T-cell (primary cell): Measurements from ENCODE around the gene TSC22D3. TPM values are rescaled to one million over a fixed set of nuclear protein-coding genes. Genes with fewer than 3 reads are reported as not detected.

ENCODE experiments used
- ATAC-seq, 4 experiments: fragments of 200-7000 bp in 3 of 4; fragments of 150-1000 bp in 1 of 4; cut with Tn5 transposase; replicated peaks in 1 of 4; 1 replicate in 3 of 4; 2 replicates in 1 of 4; pipeline ENCODE4 v1.10.0; 2021; ENCODE audit warnings: moderate library complexity in 3 of 4, mild to moderate bottlenecking in 2 of 4, moderate number of reproducible peaks in 1 of 4
- CTCF ChIA-PET, 2 donors: fragments of 300-600 bp; sonication (Branson Sonifier 250); formaldehyde crosslinking; loops; one replicate each; lab custom pipeline; 2022; ENCODE audit warnings: antibody characterized with exemption in 2 of 2; lab: Charles Lee
- POLR2A ChIA-PET, 2 donors: fragments of 300-600 bp; sonication (Branson Sonifier 250); formaldehyde crosslinking; loops; one replicate each; lab custom pipeline; 2022; ENCODE audit warnings: antibody characterized with exemption in 2 of 2; lab: Charles Lee
- DNase-seq, 35 experiments: peaks; one replicate each; pipeline versions ENCODE4 v3.0.0 to v3.0.0-alpha.2; 2013 to 2023
- H3K27ac ChIP-seq: one replicate; pipeline ENCODE4 v1.5.1; 2013; ENCODE audit warnings: low read length
- H3K27me3 ChIP-seq, 2 experiments: replicated peaks in 1 of 2; 1 replicate in 1 of 2; 2 replicates in 1 of 2; pipeline versions ENCODE4 v1.6.1 to v1.7.0; 2013; ENCODE audit warnings: low read length in 1 of 2, mixed read lengths in 1 of 2; ENCODE audit not compliant: control insufficient read depth in 2 of 2, insufficient read depth in 2 of 2; ENCODE audit errors: extremely low read depth in 1 of 2
- H3K36me3 ChIP-seq, 2 donors: 1 replicate in 1 of 2; 2 replicates in 1 of 2; pipeline versions ENCODE4 v1.6.1 to v1.7.0; 2013; ENCODE audit warnings: low read length in 1 of 2; ENCODE audit not compliant: control insufficient read depth in 2 of 2, insufficient read depth in 1 of 2; ENCODE audit errors: extremely low read depth in 1 of 2
- H3K4me1 ChIP-seq, 2 experiments: 1 replicate in 1 of 2; 2 replicates in 1 of 2; pipeline versions ENCODE4 v1.6.1 to v1.7.0; 2013; ENCODE audit warnings: low read length in 2 of 2, mixed read lengths in 1 of 2; ENCODE audit not compliant: insufficient read depth in 2 of 2, control insufficient read depth in 1 of 2; ENCODE audit errors: extremely low read depth in 1 of 2
- H3K4me3 ChIP-seq, 2 donors: 1 replicate in 1 of 2; 2 replicates in 1 of 2; pipeline versions ENCODE4 v1.5.1 to v1.7.0; 2013; ENCODE audit warnings: mild to moderate bottlenecking in 2 of 2, low read length in 1 of 2, moderate library complexity in 1 of 2; ENCODE audit not compliant: control insufficient read depth in 1 of 2; ENCODE audit errors: extremely low read depth in 1 of 2
- H3K9me3 ChIP-seq: 2 replicates; pipeline ENCODE4 v1.7.0; 2013
- H3K27ac Mint-ChIP-seq, 2 donors: one replicate each; pipeline ENCODE4 v1.8.0; 2020 to 2021; ENCODE audit warnings: mild to moderate bottlenecking in 2 of 2, mixed read lengths in 2 of 2
- H3K27me3 Mint-ChIP-seq, 2 donors: one replicate each; pipeline ENCODE4 v1.8.0; 2021 to 2022; ENCODE audit warnings: mixed read lengths in 2 of 2
- H3K36me3 Mint-ChIP-seq: one replicate; pipeline ENCODE4 v1.8.0; 2021; ENCODE audit warnings: mixed read lengths
- H3K4me1 Mint-ChIP-seq, 3 donors: one replicate each; pipeline ENCODE4 v1.8.0; 2020 to 2022; ENCODE audit warnings: mixed read lengths in 3 of 3, mild to moderate bottlenecking in 1 of 3
- H3K4me3 Mint-ChIP-seq, 3 donors: one replicate each; pipeline ENCODE4 v1.8.0; 2020 to 2022; ENCODE audit warnings: mild to moderate bottlenecking in 3 of 3, mixed read lengths in 3 of 3, moderate library complexity in 3 of 3
- H3K9me3 Mint-ChIP-seq, 3 donors: one replicate each; pipeline ENCODE4 v1.8.0; 2020 to 2022; ENCODE audit warnings: mixed read lengths in 3 of 3
- WGBS: methylation state at CpG from one replicate; pipeline ENCODE4 v1.1.5; 2013; ENCODE audit warnings: missing lambda C conversion rate; ENCODE audit not compliant: insufficient coverage; 5-methylcytosine and 5-hydroxymethylcytosine counted together
- total RNA-seq, 35 experiments: library from RNA in 6 of 35; stranded (reverse) in 6 of 35; fragments of 120-200 nt in 1 of 35; gene quantifications; one replicate each; pipeline versions ENCODE4 v1.2.1 to v1.2.4 and lab custom pipeline; 2013 to 2026

TSC22D3 gene
- total RNA-seq, 5 donors from 2014 or later (not counting 1 experiment from before 2014, with no cell fraction given), result 202 to 2,593 (median 248) TPM

GRCh38 chrX:107675823-107676555 is 99.6 kb downstream of the TSC22D3 start:
- H3K4me1 ChIP-seq, result peaks cover 21 to 73% of the 10 kb centered on the region in 2 experiments
- peak overlapping the region; percentile 60 to 65 for H3K4me3 ChIP-seq
- H3K36me3 ChIP-seq, result no peaks in the 10 kb centered on the region
- H3K4me3 Mint-ChIP-seq, result peak overlapping the region; percentile 76 to 89 (median 86)
- peaks cover 66 to 81% (median 80%) of the 10 kb centered on the region in 3 donors for H3K4me1 Mint-ChIP-seq
- no peaks in the 10 kb centered on the region for H3K36me3 Mint-ChIP-seq
- ATAC-seq (no peak), DNase-seq (peak in 6 of 35 experiments; percentile 20 to 40 (median 30))
- H3K27ac Mint-ChIP-seq, result peak overlapping the region; percentile 93 to 99
- peaks cover 0 to 5% of the 10 kb centered on the region in 2 donors for H3K27me3 Mint-ChIP-seq
- peak overlapping the region; percentile 99 for H3K27ac ChIP-seq
- no peaks in the 10 kb centered on the region for H3K9me3 Mint-ChIP-seq
- POLR2A ChIA-PET, result interaction anchor here (0.7 to 10.9 kb wide), 4 partner anchors 37 to 65 kb away, joined by 3 to 572 read pairs (median 138); no protein-coding TSS in a partner anchor
- no peaks in the 10 kb centered on the region for H3K27me3 ChIP-seq
- H3K9me3 ChIP-seq, result no peaks in the 10 kb centered on the region
- CTCF ChIA-PET, result interaction anchor here (0.6 to 3.6 kb wide), 8 partner anchors 15 to 43 kb away, joined by 3 to 30 read pairs (median 4); no protein-coding TSS in a partner anchor
- no CpG with 5 or more reads among the region's 9 CpGs for WGBS

GRCh38 chrX:107675365-107675654 is 100.3 kb downstream of the TSC22D3 start:
- POLR2A ChIA-PET, result interaction anchor here (1.2 to 10.9 kb wide), 3 partner anchors 37 to 66 kb away, joined by 6 to 572 read pairs (median 269); no protein-coding TSS in a partner anchor
- ATAC-seq, result no peak
- Histone ChIP-seq H3K4me1 (peaks cover 21 to 73% of the 10 kb centered on the region in 2 experiments), H3K27ac (peak overlapping the region; percentile 99), H3K36me3 (no peaks in the 10 kb centered on the region), H3K27me3 (no peaks in the 10 kb centered on the region), H3K9me3 (no peaks in the 10 kb centered on the region), H3K4me3 (peak overlapping the region; percentile 60 to 65)
- Mint-ChIP-seq H3K9me3 (no peaks in the 10 kb centered on the region), H3K27me3 (peaks cover 0 to 5% of the 10 kb centered on the region in 2 donors), H3K4me3 (peak overlapping the region; percentile 76 to 89 (median 86)), H3K36me3 (no peaks in the 10 kb centered on the region), H3K27ac (peak overlapping the region; percentile 93 to 99), H3K4me1 (peaks cover 61 to 77% (median 74%) of the 10 kb centered on the region in 3 donors)
- CTCF ChIA-PET, result interaction anchor here (1.1 to 3.6 kb wide), 6 partner anchors 14 to 101 kb away, joined by 3 to 99 read pairs (median 42); partner anchors contain the start of genes NCBP2L (in 1 of the 2) and TSC22D3 (in 1 of the 2)
- no CpG with 5 or more reads among the region's 1 CpG for WGBS
- DNase-seq, result no peak

- ChIA-PET CTCF (interaction anchor here (1.1 to 3.6 kb wide), 7 partner anchors 13 to 102 kb away, joined by 3 to 99 read pairs (median 41); partner anchors contain the start of genes NCBP2L (in 1 of the 2) and TSC22D3 (in 1 of the 2)), POLR2A (interaction anchor here (0.6 to 10.9 kb wide), 6 partner anchors 38 to 101 kb away, joined by 3 to 572 read pairs (median 18); partner anchors contain the start of gene TSC22D3 (in 1 of the 2))
- peak overlapping the region; percentile 99 for H3K27ac ChIP-seq
- peak overlapping the region; percentile 44 to 60 for H3K4me3 ChIP-seq
- H3K4me1 ChIP-seq, result peaks cover 21 to 73% of the 10 kb centered on the region in 2 experiments
- ATAC-seq (peak; percentile 4 to 43 (median 5)), DNase-seq (peak in 30 of 35 experiments; percentile 21 to 73 (median 38))
- no peaks in the 10 kb centered on the region for H3K27me3 ChIP-seq
- Mint-ChIP-seq H3K9me3 (no peaks in the 10 kb centered on the region), H3K36me3 (no peaks in the 10 kb centered on the region), H3K27ac (peak overlapping the region; percentile 93 to 99), H3K4me3 (peak overlapping the region; percentile 76 to 89 (median 86)), H3K27me3 (peaks cover 0 to 5% of the 10 kb centered on the region in 2 donors), H3K4me1 (peaks cover 55 to 77% (median 74%) of the 10 kb centered on the region in 3 donors)
- H3K36me3 ChIP-seq, result no peaks in the 10 kb centered on the region
- H3K9me3 ChIP-seq, result no peaks in the 10 kb centered on the region
- WGBS, result 67% methylated on average over 1 of the region's 9 CpGs
Observed at GRCh38 chrX:107674480-107675364, 100.9 kb downstream of the TSC22D3 start.

- DNase-seq (peak; percentile 75 to 98 (median 93)), ATAC-seq (peak; percentile 80 to 83 (median 81))
- Mint-ChIP-seq H3K27me3 (peaks cover 0 to 5% of the 10 kb centered on the region in 2 donors), H3K4me3 (peak overlapping the region; percentile 76 to 89 (median 86)), H3K9me3 (no peaks in the 10 kb centered on the region), H3K4me1 (peaks cover 53 to 75% (median 72%) of the 10 kb centered on the region in 3 donors), H3K36me3 (no peaks in the 10 kb centered on the region), H3K27ac (peak overlapping the region; percentile 93 to 99)
- ChIA-PET POLR2A (interaction anchor here (0.6 to 10.9 kb wide), 10 partner anchors 20 to 415 kb away, joined by 3 to 572 read pairs (median 4); partner anchors contain the start of genes NCBP2L (in 1 of the 2), PRPS1 (in 1 of the 2) and TSC22D3 (in 1 of the 2)), CTCF (interaction anchor here (0.6 to 3.6 kb wide), 10 partner anchors 16 to 102 kb away, joined by 3 to 99 read pairs (median 23); partner anchors contain the start of genes NCBP2L (in 1 of the 2) and TSC22D3 (in 1 of the 2))
- Histone ChIP-seq H3K4me1 (peaks cover 24 to 73% of the 10 kb centered on the region in 2 experiments), H3K4me3 (peak overlapping the region; percentile 29 to 44), H3K27ac (peak overlapping the region; percentile 99), H3K9me3 (no peaks in the 10 kb centered on the region), H3K27me3 (no peaks in the 10 kb centered on the region), H3K36me3 (no peaks in the 10 kb centered on the region)
- no CpG with 5 or more reads among the region's 7 CpGs for WGBS
Observed at GRCh38 chrX:107673933-107674479, 101.6 kb downstream of the TSC22D3 start.

GRCh38 chrX:107673431-107673830 is 102.2 kb downstream of the TSC22D3 start:
- no peaks in the 10 kb centered on the region for H3K36me3 ChIP-seq
- POLR2A ChIA-PET, result interaction anchor here (0.6 to 10.9 kb wide), 12 partner anchors 20 to 468 kb away, joined by 3 to 572 read pairs (median 4); partner anchors contain the start of genes NCBP2L (in 1 of the 2), PRPS1 (in 1 of the 2) and TSC22D3 (in 1 of the 2)
- no peak for DNase-seq
- CTCF ChIA-PET, result interaction anchor here (0.6 to 3.6 kb wide), 25 partner anchors 9 to 1061 kb away, joined by 3 to 99 read pairs (median 6); partner anchors contain the start of genes NCBP2L (in 1 of the 2), PRPS1 (in 1 of the 2) and TSC22D3 (in 1 of the 2)
- 12% methylated on average over 3 of the region's 6 CpGs for WGBS
- H3K27ac ChIP-seq, result peak overlapping the region; percentile 99
- peak overlapping the region; percentile 61 to 76 (median 72) for H3K4me3 Mint-ChIP-seq
- H3K36me3 Mint-ChIP-seq, result no peaks in the 10 kb centered on the region
- H3K27me3 Mint-ChIP-seq, result peaks cover 0 to 5% of the 10 kb centered on the region in 2 donors
- H3K27me3 ChIP-seq, result no peaks in the 10 kb centered on the region
- H3K4me1 ChIP-seq, result peaks cover 22 to 67% of the 10 kb centered on the region in 2 experiments
- peak overlapping the region; percentile 93 to 99 for H3K27ac Mint-ChIP-seq
- peak; percentile 2 to 7 (median 2) for ATAC-seq
- peak overlapping the region in 1 of 2 donors; percentile 32 for H3K4me3 ChIP-seq
- no peaks in the 10 kb centered on the region for H3K9me3 ChIP-seq
- H3K4me1 Mint-ChIP-seq, result peaks cover 52 to 69% (median 68%) of the 10 kb centered on the region in 3 donors
- no peaks in the 10 kb centered on the region for H3K9me3 Mint-ChIP-seq
